SK-N-SH (cell line): ENCODE results near the gene CCDC88C. TPM values are rescaled to one million over a fixed set of nuclear protein-coding genes. Genes with fewer than 3 reads are reported as not detected.

Experiments
- CTCF ChIA-PET: fragments of 300-600, 350-600 bp; formaldehyde crosslinking; extraction: SDS; loops from one replicate; lab custom pipeline; 2021; lab: Yijun Ruan, JAX
- POLR2A ChIA-PET: fragments of 350-600 bp; sonication (Branson Sonifier 250); formaldehyde crosslinking; extraction: SDS; loops from one replicate; lab custom pipeline; 2020; ENCODE audit warnings: antibody characterized with exemption, inconsistent platforms; lab: Yijun Ruan, JAX
- DNase-seq: peaks from one replicate; pipeline ENCODE4 v3.0.0; 2012
- H2AFZ ChIP-seq: fragments of 200-600 bp; sonication (generic); 2 replicates; pipeline ENCODE4 v1.8.1; 2016; ENCODE audit warnings: antibody characterized with exemption, mild to moderate bottlenecking, low read depth
- H3F3A ChIP-seq: fragments of 200-600 bp; sonication (generic); replicated peaks from 2 replicates; pipeline ENCODE3; 2016; ENCODE audit warnings: antibody characterized with exemption, mild to moderate bottlenecking; ENCODE audit not compliant: insufficient read depth
- H3K27ac ChIP-seq, 2 experiments: fragments of 200-500 bp in 1 of 2; fragments of 200-600 bp in 1 of 2; sonication (Bioruptor generic) in 1 of 2; sonication (generic), shearing (Covaris generic) in 1 of 2; 2 replicates each; pipeline versions ENCODE4 v1.5.1 to v1.6.1; 2014 to 2016; ENCODE audit warnings: low read depth in 2 of 2, inconsistent platforms in 1 of 2, low read length in 1 of 2, mild to moderate bottlenecking in 1 of 2, mixed read lengths in 1 of 2
- H3K27me3 ChIP-seq: fragments of 200-600 bp; sonication (generic), shearing (Covaris generic); 2 replicates; pipeline ENCODE4 v1.6.1; 2016; ENCODE audit warnings: mixed run types; ENCODE audit not compliant: insufficient read depth
- H3K36me3 ChIP-seq, 2 experiments: fragments of 200-500 bp in 1 of 2; fragments of 200-600 bp in 1 of 2; sonication (Bioruptor generic) in 1 of 2; sonication (generic) in 1 of 2; replicated peaks in 1 of 2; 2 replicates each; pipeline versions ENCODE3 to v1.5.1; 2014 to 2016; ENCODE audit warnings: low read length in 1 of 2, mild to moderate bottlenecking in 1 of 2; ENCODE audit not compliant: insufficient read depth in 2 of 2, control insufficient read depth in 1 of 2
- H3K4me1 ChIP-seq, 2 experiments: fragments of 200-500 bp in 1 of 2; fragments of 200-600 bp in 1 of 2; sonication (Bioruptor generic) in 1 of 2; sonication (generic), shearing (Covaris generic) in 1 of 2; 2 replicates each; pipeline versions ENCODE4 v1.5.1 to v1.6.1; 2014 to 2016; ENCODE audit warnings: low read depth in 1 of 2, low read length in 1 of 2, mixed run types in 1 of 2; ENCODE audit not compliant: insufficient read depth in 2 of 2, control insufficient read depth in 1 of 2
- H3K4me2 ChIP-seq: fragments of 200-600 bp; sonication (generic), shearing (Covaris generic); 2 replicates; pipeline ENCODE4 v1.6.1; 2017; ENCODE audit warnings: mixed run types
- H3K4me3 ChIP-seq, 2 experiments: fragments of 200-500 bp in 1 of 2; fragments of 200-600 bp in 1 of 2; sonication (Bioruptor generic) in 1 of 2; sonication (generic), shearing (Covaris generic) in 1 of 2; 2 replicates each; pipeline versions ENCODE4 v1.5.1 to v1.8.1; 2014 to 2016; ENCODE audit warnings: low read depth in 2 of 2, inconsistent platforms in 1 of 2, low read length in 1 of 2, mild to moderate bottlenecking in 1 of 2, mixed read lengths in 1 of 2, moderate library complexity in 1 of 2
- H3K79me2 ChIP-seq: fragments of 200-600 bp; sonication (generic); 2 replicates; pipeline ENCODE4 v1.8.1; 2017; ENCODE audit warnings: mild to moderate bottlenecking; ENCODE audit not compliant: insufficient read depth
- H3K9ac ChIP-seq: fragments of 200-600 bp; sonication (generic); 2 replicates; pipeline ENCODE4 v1.6.1; 2017; ENCODE audit warnings: mixed run types
- H3K9me2 ChIP-seq: fragments of 200-600 bp; sonication (generic); 2 replicates; pipeline ENCODE4 v1.6.1; 2017; ENCODE audit warnings: mixed run types
- H3K9me3 ChIP-seq: fragments of 200-600 bp; sonication (generic); 2 replicates; pipeline ENCODE4 v1.6.1; 2017; ENCODE audit warnings: mixed run types, mild to moderate bottlenecking, moderate library complexity
- H4K20me1 ChIP-seq: fragments of 200-600 bp; sonication (generic); 2 replicates; pipeline ENCODE4 v1.6.1; 2017; ENCODE audit warnings: mild to moderate bottlenecking, mixed run types; ENCODE audit not compliant: insufficient read depth
- CTCF ChIP-seq: fragments of 200-600 bp; sonication (generic); IDR thresholded peaks from 2 replicates; pipeline ENCODE4 v1.6.1; 2017; ENCODE audit warnings: antibody characterized with exemption, mild to moderate bottlenecking, moderate library complexity
- ELF1 ChIP-seq: IDR thresholded peaks from 2 replicates; pipeline ENCODE4 v1.4.0; 2012
- GATA2 ChIP-seq: sonication (generic); formaldehyde crosslinking; IDR thresholded peaks from 2 replicates; pipeline ENCODE4 v1.5.0; 2020; ENCODE audit warnings: mild to moderate bottlenecking, missing genetic modification reagents
- IRF3 ChIP-seq: fragments of 150-350 bp; IDR thresholded peaks from 2 replicates; pipeline ENCODE4 v1.6.1; 2016; ENCODE audit warnings: mild to moderate bottlenecking, low read depth, low read length
- PBX3 ChIP-seq: IDR thresholded peaks from 2 replicates; pipeline ENCODE4; 2012
- RAD21 ChIP-seq: IDR thresholded peaks from 2 replicates; pipeline ENCODE4 v1.6.1; 2012; ENCODE audit warnings: mild to moderate bottlenecking, low read length
- RCOR1 ChIP-seq: fragments of 150-350 bp; IDR thresholded peaks from 2 replicates; pipeline ENCODE4 v1.6.1; 2017; ENCODE audit warnings: antibody characterized with exemption, low read length
- SMC3 ChIP-seq: IDR thresholded peaks from 2 replicates; pipeline ENCODE4 v1.6.1; 2012; ENCODE audit warnings: low read depth, low read length, improper control_type of control experiment
- TAF1 ChIP-seq: IDR thresholded peaks from 2 replicates; pipeline ENCODE4 v1.6.1; 2012; ENCODE audit warnings: low read depth, mild to moderate bottlenecking, low read length, moderate library complexity, borderline replicate concordance
- USF1 ChIP-seq: IDR thresholded peaks from 2 replicates; pipeline ENCODE4 v1.4.0; 2012; ENCODE audit warnings: low read depth, borderline replicate concordance
- WGBS: methylation state at CpG from one replicate; pipeline ENCODE4 v1.1.6; 2017; ENCODE audit warnings: low lambda C conversion rate; 5-methylcytosine and 5-hydroxymethylcytosine counted together
- polyA plus RNA-seq, 3 experiments: library from polyadenylated mRNA; depleted of rRNA; stranded (reverse); fragments of >200 nt; gene quantifications; 2 replicates each; pipeline ENCODE4 v1.2.3, GENCODE V29; 2012

Gene CCDC88C
- polyA plus RNA-seq, 1 of the 3 experiments (the other 2 are of a cell fraction) = 0.39 TPM

- CTCF ChIA-PET = interaction anchor here (0.6 to 16.0 kb wide), 54 partner anchors 8 to 587 kb away, joined by 3 to 300 read pairs (median 5); partner anchors contain the start of gene CCDC88C
- H3F3A ChIP-seq = no peaks in the 10 kb centered on the region
- H3K4me2 ChIP-seq = 0 out of 2 replicates have a peak overlapping the region, but pooled peaks have one; percentile 23
- H3K27me3 ChIP-seq = no peaks in the 10 kb centered on the region
- H2AFZ ChIP-seq = peak overlapping the region; percentile 75; the same call in 1 of the 2 replicates
- peak overlapping the region; percentile 36 to 50; a peak in 3 of 4 replicates for H3K4me3 ChIP-seq
- H3K4me1 ChIP-seq = peaks cover 0 to 58% of the 10 kb centered on the region in 2 experiments; a peak in 1 of 4 replicates
- H4K20me1 ChIP-seq = no peaks in the 10 kb centered on the region
- H3K36me3 ChIP-seq = no peaks in the 10 kb centered on the region
- peak; percentile 81 for DNase-seq
- POLR2A ChIA-PET = interaction anchor here (1.1 kb wide), 1 partner anchor 94 kb away, joined by 3 read pairs; no protein-coding TSS in a partner anchor
- H3K79me2 ChIP-seq = no peaks in the 10 kb centered on the region
- H3K9me2 ChIP-seq = no peaks in the 10 kb centered on the region
- TF ChIP-seq SMC3 (peak; percentile 83), ELF1 (no peak), RAD21 (peak; percentile 89), USF1 (peak; percentile 9; the same call in 1 of the 2 replicates), TAF1 (no peak), GATA2 (CRISPR knock-in tag) (no peak), IRF3 (no peak), CTCF (peak; percentile 99), RCOR1 (peak; percentile 39; the same call in 1 of the 2 replicates), PBX3 (no peak)
- 29% methylated on average over 17 of the region's 25 CpGs for WGBS
- no peaks in the 10 kb centered on the region for H3K9me3 ChIP-seq
- H3K27ac ChIP-seq = peak overlapping the region in 1 of 2 experiments; percentile 53; a peak in 2 of 4 replicates
- no peak overlapping the region for H3K9ac ChIP-seq
Measured at GRCh38 chr14:91323671-91324605, 93.7 kb downstream of the CCDC88C start.
